DMS153 (cell line): ENCODE data around the gene DIP2A.
"Not testable (repeated sequence)": the region's sequence is repeated elsewhere in the genome, so short reads cannot be mapped to it uniquely, and the experiment has no call there.

Experiments used
- DNase-seq: peaks from one replicate; lab custom pipeline; 2025; lab: John Stamatoyannopoulos, UW

Gene DIP2A

GRCh38 chr21:46452710-46453109 is 6.0 kb upstream of the DIP2A start:
- no peak for DNase-seq

GRCh38 chr21:46454142-46454541 is 4.5 kb upstream of the DIP2A start:
- DNase-seq = no peak

GRCh38 chr21:46454634-46455390 is 3.9 kb upstream of the DIP2A start:
- DNase-seq = no peak

- DNase-seq = no peak
Measured at GRCh38 chr21:46455575-46456385, 2.9 kb upstream of the DIP2A start.

- no peak for DNase-seq
Measured at GRCh38 chr21:46456750-46457149, 1.9 kb upstream of the DIP2A start.

GRCh38 chr21:46457801-46458314 is 833 bp upstream of the DIP2A start:
- DNase-seq = no peak

- no peak for DNase-seq
Measured at GRCh38 chr21:46459024-46459355, 299 bp downstream of the DIP2A start.

- DNase-seq = no peak
Measured at GRCh38 chr21:46459356-46460112, 843 bp downstream of the DIP2A start.

- no peak for DNase-seq
Measured at GRCh38 chr21:46461909-46462308, 3.2 kb downstream of the DIP2A start.

GRCh38 chr21:46465153-46465552 is 6.5 kb downstream of the DIP2A start:
- not testable (repeated sequence) for DNase-seq

- DNase-seq = no peak
Measured at GRCh38 chr21:46465651-46466050, 7.0 kb downstream of the DIP2A start.

- no peak for DNase-seq
Measured at GRCh38 chr21:46468108-46468774, 9.6 kb downstream of the DIP2A start.

- no peak for DNase-seq
Measured at GRCh38 chr21:46469275-46469674, 10.6 kb downstream of the DIP2A start.

GRCh38 chr21:46471514-46471913 is 12.8 kb downstream of the DIP2A start:
- no peak for DNase-seq

- DNase-seq = no peak
Measured at GRCh38 chr21:46472246-46472645, 13.6 kb downstream of the DIP2A start.

- no peak for DNase-seq
Measured at GRCh38 chr21:46474382-46474781, 15.7 kb downstream of the DIP2A start.

- DNase-seq = no peak
Measured at GRCh38 chr21:46475296-46475695, 16.6 kb downstream of the DIP2A start.

GRCh38 chr21:46477765-46478164 is 19.1 kb downstream of the DIP2A start:
- DNase-seq = no peak

- DNase-seq = no peak
Measured at GRCh38 chr21:46478910-46479309, 20.2 kb downstream of the DIP2A start.

- no peak for DNase-seq
Measured at GRCh38 chr21:46480466-46480865, 21.8 kb downstream of the DIP2A start.

- no peak for DNase-seq
Measured at GRCh38 chr21:46482225-46482845, 23.6 kb downstream of the DIP2A start.

GRCh38 chr21:46482846-46483231 is 24.1 kb downstream of the DIP2A start:
- DNase-seq = no peak
